Cardiac fibroblast (primary cell): Measurements from ENCODE around the gene CYTH3.
"Not testable (repeated sequence)": the region's sequence is repeated elsewhere in the genome, so short reads cannot be mapped to it uniquely, and the experiment has no call there.

Source experiments
- DNase-seq, 2 donors: peaks; one replicate each; pipeline versions ENCODE4 v3.0.0 to v3.0.0-alpha.2; 2010; ENCODE audit warnings: low read depth in 2 of 2
- H3K4me3 ChIP-seq, 2 donors: replicated peaks in 1 of 2; 1 replicate in 1 of 2; 2 replicates in 1 of 2; pipeline ENCODE4 v1.5.1; 2011; ENCODE audit warnings: low read depth in 2 of 2, low read length in 2 of 2, mild to moderate bottlenecking in 2 of 2, moderate library complexity in 1 of 2
- CTCF ChIP-seq: IDR thresholded peaks from one replicate; pipeline ENCODE4 v1.5.1; 2011; ENCODE audit warnings: low read depth, mild to moderate bottlenecking, low read length, inconsistent platforms

CYTH3 gene

GRCh38 chr7:6307762-6308161 is 35.3 kb upstream of the CYTH3 start:
- H3K4me3 ChIP-seq, result no peak overlapping the region
- no peak for TF ChIP-seq CTCF
- DNase-seq, result no peak

GRCh38 chr7:6306471-6306870 is 34.0 kb upstream of the CYTH3 start:
- peak; percentile 37 to 85 for DNase-seq
- no peak overlapping the region for H3K4me3 ChIP-seq
- TF ChIP-seq CTCF, result no peak

- no peak overlapping the region for H3K4me3 ChIP-seq
- no peak for TF ChIP-seq CTCF
- DNase-seq, result no peak
These were observed 32.9 kb upstream of the CYTH3 start for GRCh38 chr7:6305330-6305729.

GRCh38 chr7:6301446-6301845 is 29.0 kb upstream of the CYTH3 start:
- not testable (repeated sequence) for H3K4me3 ChIP-seq, DNase-seq

GRCh38 chr7:6299774-6300173 is 27.4 kb upstream of the CYTH3 start:
- TF ChIP-seq CTCF, result no peak
- no peak for DNase-seq
- H3K4me3 ChIP-seq, result no peak overlapping the region

GRCh38 chr7:6294839-6295238 is 22.4 kb upstream of the CYTH3 start:
- H3K4me3 ChIP-seq, result no peak overlapping the region
- peak; percentile 44 to 65 for DNase-seq
- TF ChIP-seq CTCF, result no peak

- H3K4me3 ChIP-seq, result no peak overlapping the region
- no peak for DNase-seq
- no peak for TF ChIP-seq CTCF
These were observed 20.8 kb upstream of the CYTH3 start for GRCh38 chr7:6293202-6293601.

GRCh38 chr7:6291941-6292340 is 19.5 kb upstream of the CYTH3 start:
- not testable (repeated sequence) for DNase-seq, H3K4me3 ChIP-seq
